Kidney epithelial cell (primary cell): ENCODE measurements around the gene KIAA1755. TPM values are rescaled to one million over a fixed set of nuclear protein-coding genes. Genes with fewer than 3 reads are reported as not detected.

Source experiments
- DNase-seq: peaks from one replicate; pipeline ENCODE4 v3.0.0-alpha.2; 2010; ENCODE audit warnings: low read depth
- H3K27me3 ChIP-seq: 2 replicates; pipeline ENCODE4 v1.6.0; 2011; ENCODE audit warnings: low read length; ENCODE audit not compliant: control insufficient read depth, insufficient read depth
- H3K36me3 ChIP-seq: 2 replicates; pipeline ENCODE4 v1.5.1; 2011; ENCODE audit warnings: low read length; ENCODE audit not compliant: control insufficient read depth, insufficient read depth
- H3K4me3 ChIP-seq: 2 replicates; pipeline ENCODE4 v1.5.1; 2011; ENCODE audit warnings: low read depth, mild to moderate bottlenecking, control low read depth, low read length
- CTCF ChIP-seq: IDR thresholded peaks from 2 replicates; pipeline ENCODE4 v1.5.1; 2011; ENCODE audit warnings: mild to moderate bottlenecking, moderate library complexity, low read length, control low read depth, inconsistent platforms; ENCODE audit not compliant: insufficient read depth, poor library complexity, severe bottlenecking
- total RNA-seq: library from RNA; depleted of rRNA; stranded (reverse); fragments of >200 nt; gene quantifications from 2 replicates; pipeline ENCODE4 v1.2.3, GENCODE V29; 2015

KIAA1755 gene
- total RNA-seq, 1 donor from 2014 or later: 1.4 TPM

- no peak for TF ChIP-seq CTCF
- H3K4me3 ChIP-seq: no peak overlapping the region
Measured at GRCh38 chr20:38203337-38203980, 57.1 kb downstream of the KIAA1755 start.

GRCh38 chr20:38202982-38203293 lies 57.6 kb downstream of the KIAA1755 start:
- Histone ChIP-seq H3K4me3 (no peak overlapping the region), H3K36me3 (no peaks in the 10 kb centered on the region), H3K27me3 (no peaks in the 10 kb centered on the region)
- no peak for TF ChIP-seq CTCF
- DNase-seq: no peak

More at GRCh38 chr20:38203337-38203980, 57.1 kb downstream of the KIAA1755 start:
- Histone ChIP-seq H3K36me3 (no peaks in the 10 kb centered on the region), H3K27me3 (no peaks in the 10 kb centered on the region)
- DNase-seq: no peak

- DNase-seq: no peak
- Histone ChIP-seq H3K36me3 (no peaks in the 10 kb centered on the region), H3K4me3 (no peak overlapping the region), H3K27me3 (no peaks in the 10 kb centered on the region)
- TF ChIP-seq CTCF: no peak
Measured at GRCh38 chr20:38202153-38202981, 58.2 kb downstream of the KIAA1755 start.

- TF ChIP-seq CTCF: no peak
- no peaks in the 10 kb centered on the region for H3K36me3 ChIP-seq
- H3K4me3 ChIP-seq: no peak overlapping the region
- DNase-seq: peak; percentile 56
- H3K27me3 ChIP-seq: no peaks in the 10 kb centered on the region
Measured at GRCh38 chr20:38201356-38201755, 59.2 kb downstream of the KIAA1755 start.

GRCh38 chr20:38200646-38201045 lies 59.9 kb downstream of the KIAA1755 start:
- no peak for TF ChIP-seq CTCF
- DNase-seq: no peak
- Histone ChIP-seq H3K4me3 (no peak overlapping the region), H3K27me3 (no peaks in the 10 kb centered on the region), H3K36me3 (no peaks in the 10 kb centered on the region)
